Liver (tissue), 9 donors: Measurements from ENCODE around the gene C1orf21. TPM values are rescaled to one million over a fixed set of nuclear protein-coding genes. Genes with fewer than 3 reads are reported as not detected.

Experiments
- DNase-seq: peaks from one replicate; pipeline ENCODE4 v3.0.0-alpha.2; 2017; ENCODE audit warnings: low spot score
- H3K27ac ChIP-seq, 2 donors: one replicate each; pipeline ENCODE4 v1.7.0; 2013; ENCODE audit warnings: inconsistent platforms in 2 of 2, low read length in 2 of 2, control low read depth in 1 of 2, low read depth in 1 of 2, mild to moderate bottlenecking in 1 of 2
- H3K27me3 ChIP-seq, 4 donors: one replicate each; pipeline versions ENCODE4 v1.6.1 to v1.7.0; 2013; ENCODE audit warnings: low read length in 3 of 4, inconsistent platforms in 1 of 4, mild to moderate bottlenecking in 1 of 4, moderate library complexity in 1 of 4; ENCODE audit not compliant: control insufficient read depth in 4 of 4, insufficient read depth in 4 of 4
- H3K36me3 ChIP-seq, 4 donors: one replicate each; pipeline versions ENCODE4 v1.6.1 to v1.7.0; 2013; ENCODE audit warnings: low read length in 3 of 4, mild to moderate bottlenecking in 3 of 4, low read depth in 1 of 4, moderate library complexity in 1 of 4; ENCODE audit not compliant: control insufficient read depth in 4 of 4, insufficient read depth in 3 of 4
- H3K4me1 ChIP-seq, 4 donors: one replicate each; pipeline versions ENCODE4 v1.6.1 to v1.7.0; 2013; ENCODE audit warnings: low read length in 3 of 4, mild to moderate bottlenecking in 3 of 4, moderate library complexity in 1 of 4; ENCODE audit not compliant: control insufficient read depth in 4 of 4, insufficient read depth in 4 of 4
- H3K4me3 ChIP-seq, 3 donors: one replicate each; pipeline versions ENCODE4 v1.6.1 to v1.7.0; 2013; ENCODE audit warnings: low read length in 3 of 3, control low read depth in 1 of 3, low read depth in 1 of 3, mild to moderate bottlenecking in 1 of 3
- H3K9ac ChIP-seq, 2 donors: one replicate each; pipeline ENCODE4 v1.7.0; 2013; ENCODE audit warnings: low read length in 2 of 2, mild to moderate bottlenecking in 2 of 2, moderate library complexity in 2 of 2, control low read depth in 1 of 2, low read depth in 1 of 2
- H3K9me3 ChIP-seq, 4 donors: one replicate each; pipeline versions ENCODE4 v1.6.1 to v1.7.0; 2013; ENCODE audit warnings: low read length in 3 of 4; ENCODE audit not compliant: control insufficient read depth in 4 of 4
- EGR1 ChIP-seq, 2 donors: IDR thresholded peaks; 2 replicates each; pipeline ENCODE4 v1.6.1; 2016 to 2018; ENCODE audit warnings: antibody characterized with exemption in 2 of 2, low read depth in 2 of 2
- FOXA1 ChIP-seq: IDR thresholded peaks from 2 replicates; pipeline ENCODE4 v1.6.1; 2016; ENCODE audit warnings: antibody characterized with exemption
- FOXA2 ChIP-seq: IDR thresholded peaks from 2 replicates; pipeline ENCODE4 v1.6.1; 2016; ENCODE audit warnings: antibody characterized with exemption
- GABPA ChIP-seq, 2 donors: IDR thresholded peaks in 1 of 2; conservative IDR thresholded peaks in 1 of 2; 2 replicates each; pipeline ENCODE4 v1.6.1; 2016; ENCODE audit warnings: antibody characterized with exemption in 2 of 2, mild to moderate bottlenecking in 1 of 2, moderate library complexity in 1 of 2
- HNF4A ChIP-seq, 2 donors: conservative IDR thresholded peaks; 2 replicates each; pipeline ENCODE4 v1.6.1; 2016; ENCODE audit warnings: antibody characterized with exemption in 2 of 2, mild to moderate bottlenecking in 2 of 2
- HNF4G ChIP-seq: IDR thresholded peaks from 2 replicates; pipeline ENCODE4 v1.6.1; 2016; ENCODE audit warnings: antibody characterized with exemption
- JUND ChIP-seq, 2 donors: IDR thresholded peaks; 2 replicates each; pipeline ENCODE4 v1.6.1; 2016; ENCODE audit warnings: antibody characterized with exemption in 2 of 2
- NR2F2 ChIP-seq: IDR thresholded peaks from 2 replicates; pipeline ENCODE4 v1.6.1; 2016; ENCODE audit warnings: antibody characterized with exemption
- RAD21 ChIP-seq, 2 donors: IDR thresholded peaks; 2 replicates each; pipeline ENCODE4 v1.6.1; 2016; ENCODE audit warnings: antibody characterized with exemption in 2 of 2, mild to moderate bottlenecking in 2 of 2
- RXRA ChIP-seq, 2 donors: IDR thresholded peaks; 2 replicates each; pipeline ENCODE4 v1.6.1; 2017 to 2018; ENCODE audit warnings: antibody characterized with exemption in 2 of 2, mild to moderate bottlenecking in 1 of 2
- SP1 ChIP-seq: IDR thresholded peaks from 2 replicates; pipeline ENCODE4 v1.6.1; 2018; ENCODE audit warnings: antibody characterized with exemption, mild to moderate bottlenecking
- TAF1 ChIP-seq: conservative IDR thresholded peaks from 2 replicates; pipeline ENCODE4 v1.6.1; 2016; ENCODE audit warnings: antibody characterized with exemption, mild to moderate bottlenecking
- YY1 ChIP-seq: IDR thresholded peaks from 2 replicates; pipeline ENCODE4 v1.6.1; 2016; ENCODE audit warnings: antibody characterized with exemption, mild to moderate bottlenecking
- WGBS: extraction: QIAGEN DNeasy Blood & Tissue Kit; methylation state at CpG from one replicate; pipeline ENCODE4 v1.1.7; 2013; 5-methylcytosine and 5-hydroxymethylcytosine counted together
- polyA plus RNA-seq, 2 donors: library from polyadenylated mRNA; stranded (reverse) in 1 of 2; unstranded in 1 of 2; fragments of 200-250 nt in 1 of 2; fragments of >200 nt in 1 of 2; fragmentation: Nextera tagmentation in 1 of 2; extraction: Ambion mirVana in 1 of 2; gene quantifications; one replicate each; pipeline versions ENCODE4 v1.2.1 to v1.2.3, GENCODE V29; 2013 to 2015
- total RNA-seq, 2 donors: library from RNA; depleted of rRNA; stranded (reverse); fragments of >200 nt; gene quantifications; one replicate each; pipeline ENCODE4 v1.2.3, GENCODE V29; 2014
- TF ChIP-seq, protein P1 (sequence below): IDR thresholded peaks from 2 replicates; pipeline ENCODE4 v1.6.1; 2016; ENCODE audit warnings: antibody characterized with exemption
- TF ChIP-seq, protein P2 (sequence below): IDR thresholded peaks from 2 replicates; pipeline ENCODE4 v1.6.1; 2016; ENCODE audit warnings: antibody characterized with exemption
- TF ChIP-seq, protein P3 (sequence below): IDR thresholded peaks from 2 replicates; pipeline ENCODE4 v1.6.1; 2016; ENCODE audit warnings: antibody characterized with exemption
- TF ChIP-seq, protein P4 (sequence below): fragments of 150-350 bp; IDR thresholded peaks from 2 replicates; pipeline ENCODE4 v1.5.1; 2017; ENCODE audit warnings: improper control_type of control experiment, low read depth, low read length; ENCODE audit not compliant: missing input control
- TF ChIP-seq, protein P5 (sequence below): IDR thresholded peaks from 2 replicates; pipeline ENCODE4 v1.6.1; 2016; ENCODE audit warnings: antibody characterized with exemption, mild to moderate bottlenecking
- donor health status: healthy.
- donor health status: healthy.
- donor health status: healthy.
- donor health status: healthy.
- donor health status: healthy.

Gene C1orf21
- total and polyA plus RNA-seq, 4 donors: 2.3 to 21.3 (median 13.4) TPM

DNA sequence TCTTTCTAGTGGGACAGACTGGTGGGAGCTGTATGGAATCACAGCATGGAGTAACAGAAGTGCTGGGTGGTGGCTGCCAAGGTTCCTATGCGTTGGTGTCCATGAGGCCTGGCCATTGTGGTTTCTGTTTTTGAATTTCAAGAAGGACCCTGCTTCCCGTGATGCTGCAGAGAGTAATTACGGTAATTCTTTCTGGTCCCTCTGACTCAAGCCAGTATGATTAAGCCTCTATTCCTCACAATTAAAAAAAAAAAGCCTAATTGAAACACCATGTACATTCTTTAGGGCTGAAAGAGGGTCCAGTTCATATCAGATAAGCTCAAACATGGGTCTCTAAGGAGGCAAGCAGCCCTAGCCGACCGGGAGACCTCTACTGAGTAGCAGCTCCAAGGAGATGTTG is 10.5 kb upstream of the C1orf21 start:
- Histone ChIP-seq H3K4me3 (no peak overlapping the region), H3K4me1 (no peaks in the 10 kb centered on the region), H3K36me3 (no peaks in the 10 kb centered on the region), H3K9ac (no peak overlapping the region), H3K9me3 (no peaks in the 10 kb centered on the region), H3K27ac (no peak overlapping the region), H3K27me3 (no peaks in the 10 kb centered on the region)
- TF ChIP-seq, protein P1, sequence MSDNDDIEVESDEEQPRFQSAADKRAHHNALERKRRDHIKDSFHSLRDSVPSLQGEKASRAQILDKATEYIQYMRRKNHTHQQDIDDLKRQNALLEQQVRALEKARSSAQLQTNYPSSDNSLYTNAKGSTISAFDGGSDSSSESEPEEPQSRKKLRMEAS: no peak
- TF ChIP-seq GABPA (IDR thresholded peaks at IDR 0.05 in 1 of 2, conservative IDR thresholded peaks at IDR 0.05 in 1 of 2) (no peak), SP1 (no peak), JUND (IDR thresholded peaks at IDR 0.05) (no peak), HNF4G (no peak), RXRA (IDR thresholded peaks at IDR 0.05) (no peak), RAD21 (IDR thresholded peaks at IDR 0.05) (no peak), FOXA2 (no peak), FOXA1 (no peak), TAF1 (no peak), EGR1 (IDR thresholded peaks at IDR 0.05; ENCODE audit: low read depth in 2 of 2) (no peak), YY1 (no peak), NR2F2 (no peak), HNF4A (conservative IDR thresholded peaks at IDR 0.05) (no peak)
- TF ChIP-seq, protein P2, sequence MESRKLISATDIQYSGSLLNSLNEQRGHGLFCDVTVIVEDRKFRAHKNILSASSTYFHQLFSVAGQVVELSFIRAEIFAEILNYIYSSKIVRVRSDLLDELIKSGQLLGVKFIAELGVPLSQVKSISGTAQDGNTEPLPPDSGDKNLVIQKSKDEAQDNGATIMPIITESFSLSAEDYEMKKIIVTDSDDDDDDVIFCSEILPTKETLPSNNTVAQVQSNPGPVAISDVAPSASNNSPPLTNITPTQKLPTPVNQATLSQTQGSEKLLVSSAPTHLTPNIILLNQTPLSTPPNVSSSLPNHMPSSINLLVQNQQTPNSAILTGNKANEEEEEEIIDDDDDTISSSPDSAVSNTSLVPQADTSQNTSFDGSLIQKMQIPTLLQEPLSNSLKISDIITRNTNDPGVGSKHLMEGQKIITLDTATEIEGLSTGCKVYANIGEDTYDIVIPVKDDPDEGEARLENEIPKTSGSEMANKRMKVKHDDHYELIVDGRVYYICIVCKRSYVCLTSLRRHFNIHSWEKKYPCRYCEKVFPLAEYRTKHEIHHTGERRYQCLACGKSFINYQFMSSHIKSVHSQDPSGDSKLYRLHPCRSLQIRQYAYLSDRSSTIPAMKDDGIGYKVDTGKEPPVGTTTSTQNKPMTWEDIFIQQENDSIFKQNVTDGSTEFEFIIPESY: no peak
- TF ChIP-seq, protein P3, sequence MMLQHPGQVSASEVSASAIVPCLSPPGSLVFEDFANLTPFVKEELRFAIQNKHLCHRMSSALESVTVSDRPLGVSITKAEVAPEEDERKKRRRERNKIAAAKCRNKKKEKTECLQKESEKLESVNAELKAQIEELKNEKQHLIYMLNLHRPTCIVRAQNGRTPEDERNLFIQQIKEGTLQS: no peak
- TF ChIP-seq, protein P4, sequence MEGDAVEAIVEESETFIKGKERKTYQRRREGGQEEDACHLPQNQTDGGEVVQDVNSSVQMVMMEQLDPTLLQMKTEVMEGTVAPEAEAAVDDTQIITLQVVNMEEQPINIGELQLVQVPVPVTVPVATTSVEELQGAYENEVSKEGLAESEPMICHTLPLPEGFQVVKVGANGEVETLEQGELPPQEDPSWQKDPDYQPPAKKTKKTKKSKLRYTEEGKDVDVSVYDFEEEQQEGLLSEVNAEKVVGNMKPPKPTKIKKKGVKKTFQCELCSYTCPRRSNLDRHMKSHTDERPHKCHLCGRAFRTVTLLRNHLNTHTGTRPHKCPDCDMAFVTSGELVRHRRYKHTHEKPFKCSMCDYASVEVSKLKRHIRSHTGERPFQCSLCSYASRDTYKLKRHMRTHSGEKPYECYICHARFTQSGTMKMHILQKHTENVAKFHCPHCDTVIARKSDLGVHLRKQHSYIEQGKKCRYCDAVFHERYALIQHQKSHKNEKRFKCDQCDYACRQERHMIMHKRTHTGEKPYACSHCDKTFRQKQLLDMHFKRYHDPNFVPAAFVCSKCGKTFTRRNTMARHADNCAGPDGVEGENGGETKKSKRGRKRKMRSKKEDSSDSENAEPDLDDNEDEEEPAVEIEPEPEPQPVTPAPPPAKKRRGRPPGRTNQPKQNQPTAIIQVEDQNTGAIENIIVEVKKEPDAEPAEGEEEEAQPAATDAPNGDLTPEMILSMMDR: no peak
- TF ChIP-seq, protein P5, sequence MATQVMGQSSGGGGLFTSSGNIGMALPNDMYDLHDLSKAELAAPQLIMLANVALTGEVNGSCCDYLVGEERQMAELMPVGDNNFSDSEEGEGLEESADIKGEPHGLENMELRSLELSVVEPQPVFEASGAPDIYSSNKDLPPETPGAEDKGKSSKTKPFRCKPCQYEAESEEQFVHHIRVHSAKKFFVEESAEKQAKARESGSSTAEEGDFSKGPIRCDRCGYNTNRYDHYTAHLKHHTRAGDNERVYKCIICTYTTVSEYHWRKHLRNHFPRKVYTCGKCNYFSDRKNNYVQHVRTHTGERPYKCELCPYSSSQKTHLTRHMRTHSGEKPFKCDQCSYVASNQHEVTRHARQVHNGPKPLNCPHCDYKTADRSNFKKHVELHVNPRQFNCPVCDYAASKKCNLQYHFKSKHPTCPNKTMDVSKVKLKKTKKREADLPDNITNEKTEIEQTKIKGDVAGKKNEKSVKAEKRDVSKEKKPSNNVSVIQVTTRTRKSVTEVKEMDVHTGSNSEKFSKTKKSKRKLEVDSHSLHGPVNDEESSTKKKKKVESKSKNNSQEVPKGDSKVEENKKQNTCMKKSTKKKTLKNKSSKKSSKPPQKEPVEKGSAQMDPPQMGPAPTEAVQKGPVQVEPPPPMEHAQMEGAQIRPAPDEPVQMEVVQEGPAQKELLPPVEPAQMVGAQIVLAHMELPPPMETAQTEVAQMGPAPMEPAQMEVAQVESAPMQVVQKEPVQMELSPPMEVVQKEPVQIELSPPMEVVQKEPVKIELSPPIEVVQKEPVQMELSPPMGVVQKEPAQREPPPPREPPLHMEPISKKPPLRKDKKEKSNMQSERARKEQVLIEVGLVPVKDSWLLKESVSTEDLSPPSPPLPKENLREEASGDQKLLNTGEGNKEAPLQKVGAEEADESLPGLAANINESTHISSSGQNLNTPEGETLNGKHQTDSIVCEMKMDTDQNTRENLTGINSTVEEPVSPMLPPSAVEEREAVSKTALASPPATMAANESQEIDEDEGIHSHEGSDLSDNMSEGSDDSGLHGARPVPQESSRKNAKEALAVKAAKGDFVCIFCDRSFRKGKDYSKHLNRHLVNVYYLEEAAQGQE: no peak
- DNase-seq: no peak
- 95% methylated on average over 5 of the region's 5 CpGs for WGBS
